PC-3 (cell line): ENCODE results near the gene PTMS. TPM values are rescaled to one million over a fixed set of nuclear protein-coding genes. Genes with fewer than 3 reads are reported as not detected.

Experiments used
- ATAC-seq: fragments of 200-7000 bp; cut with Tn5 transposase; 2 replicates; pipeline ENCODE4 v1.9.1; 2020; ENCODE audit warnings: mild to moderate bottlenecking, moderate library complexity
- BruUV-seq: library from RNA; stranded (reverse); fragments of 400-500 nt; replicated peaks from 2 replicates; lab custom pipeline; 2021; lab: Mats Ljungman, UMichigan
- CTCF ChIA-PET: fragments of 300-600 bp; sonication (Branson Sonifier 250); formaldehyde crosslinking; loops from one replicate; lab custom pipeline; 2022; ENCODE audit warnings: antibody characterized with exemption; lab: Charles Lee
- POLR2A ChIA-PET: fragments of 300-600 bp; sonication (Branson Sonifier 250); formaldehyde crosslinking; loops from one replicate; lab custom pipeline; 2022; ENCODE audit warnings: antibody characterized with exemption; ENCODE audit not compliant: unreplicated experiment; lab: Charles Lee
- DNase-seq: peaks from one replicate; pipeline ENCODE4 v3.0.0-alpha.2; 2015
- H2AFZ ChIP-seq: fragments of 300-600 bp; sonication (generic); 2 replicates; pipeline ENCODE4 v1.6.0; 2016; ENCODE audit warnings: antibody characterized with exemption, low read length
- H3F3A ChIP-seq: fragments of 300-600 bp; sonication (generic); one replicate; pipeline ENCODE4 v1.6.0; 2017; ENCODE audit warnings: antibody characterized with exemption, low read length, control low read depth, mild to moderate bottlenecking; ENCODE audit not compliant: unreplicated experiment
- H3K27ac ChIP-seq: fragments of 300-600 bp; sonication (generic); 2 replicates; pipeline ENCODE4 v1.5.1; 2016; ENCODE audit warnings: mild to moderate bottlenecking, low read length
- H3K27me3 ChIP-seq: fragments of 300-600 bp; sonication (generic); 2 replicates; pipeline ENCODE4 v1.6.1; 2016; ENCODE audit warnings: low read length, mixed read lengths
- H3K36me3 ChIP-seq: fragments of 300-600 bp; sonication (generic); 2 replicates; pipeline ENCODE4 v1.6.1; 2016; ENCODE audit warnings: low read depth, mixed run types, low read length, mixed read lengths
- H3K4me1 ChIP-seq: fragments of 300-600 bp; sonication (generic); 2 replicates; pipeline ENCODE4 v1.5.1; 2016; ENCODE audit warnings: low read length; ENCODE audit not compliant: insufficient read depth
- H3K4me2 ChIP-seq: fragments of 300-600 bp; sonication (generic); 2 replicates; pipeline ENCODE4 v1.6.0; 2016; ENCODE audit warnings: low read length
- H3K4me3 ChIP-seq: fragments of 300-600 bp; sonication (generic); 2 replicates; pipeline ENCODE4 v1.5.1; 2016; ENCODE audit warnings: mild to moderate bottlenecking, low read length, mixed read lengths
- H3K79me2 ChIP-seq: fragments of 300-600 bp; sonication (generic); 2 replicates; pipeline ENCODE4 v1.6.1; 2017; ENCODE audit warnings: low read length, mixed read lengths
- H3K9ac ChIP-seq: fragments of 300-600 bp; sonication (generic); 2 replicates; pipeline ENCODE4 v1.6.0; 2016; ENCODE audit warnings: mild to moderate bottlenecking, low read length
- H3K9me2 ChIP-seq: fragments of 300-600 bp; sonication (generic); replicated peaks from 2 replicates; pipeline ENCODE4 v1.6.1; 2016; ENCODE audit warnings: mixed run types, low read length, mixed read lengths
- H3K9me3 ChIP-seq: fragments of 300-600 bp; sonication (generic); 2 replicates; pipeline ENCODE4 v1.6.1; 2016; ENCODE audit warnings: low read length, mixed read lengths
- H4K20me1 ChIP-seq: fragments of 300-600 bp; sonication (generic); 2 replicates; pipeline ENCODE4 v1.6.1; 2016; ENCODE audit warnings: low read length, mixed read lengths
- CTCF ChIP-seq: fragments of 300-600 bp; sonication (generic); conservative IDR thresholded peaks from 2 replicates; pipeline ENCODE4 v1.5.1; 2017; ENCODE audit warnings: antibody characterized with exemption, low read depth, mild to moderate bottlenecking, low read length
- EZH2 ChIP-seq: fragments of 300-600 bp; sonication (generic); IDR thresholded peaks from one replicate; pipeline ENCODE4 v1.6.1; 2017; ENCODE audit warnings: antibody characterized with exemption, mild to moderate bottlenecking, low read length; ENCODE audit not compliant: unreplicated experiment
- EZH2phosphoT487 ChIP-seq: fragments of 300-600 bp; sonication (generic); IDR thresholded peaks from 2 replicates; pipeline ENCODE4 v1.6.1; 2018; ENCODE audit warnings: mild to moderate bottlenecking, antibody characterized with exemption, low read length, borderline replicate concordance
- intact Hi-C: fragments of 100-400 bp; cut with micrococcal nuclease; formaldehyde crosslinking; loops from 2 replicates; pipeline ENCODE4 v1.9.0; 2023
- total RNA-seq: library from RNA; depleted of rRNA; stranded (reverse); fragments of >200 nt; gene quantifications from 2 replicates; pipeline ENCODE4 v1.2.3, GENCODE V29; 2014

The PTMS gene
- total RNA-seq, 1 experiment from 2014 or later, result 46.4 TPM

- no peak for ATAC-seq
- H3K9ac ChIP-seq, result peak overlapping the region; percentile 88; the same call in 1 of the 2 replicates
- peaks cover 17% of the 10 kb centered on the region for H3K4me1 ChIP-seq
- H2AFZ ChIP-seq, result no peak overlapping the region
- no peaks in the 10 kb centered on the region for H3F3A ChIP-seq
- no peaks in the 10 kb centered on the region for H3K9me3 ChIP-seq
- no peaks in the 10 kb centered on the region for H3K36me3 ChIP-seq
- H3K27me3 ChIP-seq, result no peaks in the 10 kb centered on the region
- BruUV-seq, result no TSS peak
- peaks cover 13% of the 10 kb centered on the region for H3K79me2 ChIP-seq
- H3K27ac ChIP-seq, result no peak overlapping the region
- peak overlapping the region; percentile 98 for H3K4me2 ChIP-seq
- ChIA-PET CTCF (no interaction called here), POLR2A (no interaction called here)
- peak overlapping the region; percentile 85 for H3K4me3 ChIP-seq
- no peak for DNase-seq
- no peaks in the 10 kb centered on the region for H4K20me1 ChIP-seq
- H3K9me2 ChIP-seq, result no peaks in the 10 kb centered on the region
- TF ChIP-seq EZH2 (no peak), EZH2phosphoT487 (no peak), CTCF (no peak)
- intact Hi-C loops, result no loop called here
Measured at GRCh38 chr12:6722863-6723262, 43.3 kb upstream of the PTMS start.

GRCh38 chr12:6723607-6724408 is 42.4 kb upstream of the PTMS start, which contains the start of gene COPS7A:
Gene COPS7A (plus strand): TSS chr12:6724046. CDS start chr12:6724657, 611 bp downstream.
- peak within 1 kb of the TSS; percentile 98 for H3K4me2 ChIP-seq
- peaks cover 17% of the 10 kb centered on the region for H3K4me1 ChIP-seq
- POLR2A ChIA-PET, result interaction anchor here (0.5 to 1.1 kb wide), 3 partner anchors 25 to 253 kb away, joined by 4 to 13 read pairs (median 4); partner anchors contain the start of gene ZNF384
- no peaks in the 10 kb centered on the region for H3K9me2 ChIP-seq
- peak within 1 kb of the TSS; percentile 88 for H3K9ac ChIP-seq
- peak within 1 kb of the TSS; percentile 64 for H3K27ac ChIP-seq
- H3K79me2 ChIP-seq, result peaks cover 13% of the 10 kb centered on the region
- CTCF ChIA-PET, result interaction anchor here (0.6 kb wide), 1 partner anchor 111 kb away, joined by 4 read pairs; no protein-coding TSS in a partner anchor
- no peaks in the 10 kb centered on the region for H3K27me3 ChIP-seq
- ATAC-seq (peak; percentile 96), DNase-seq (peak; percentile 96)
- peak within 1 kb of the TSS; percentile 85 for H3K4me3 ChIP-seq
- H3F3A ChIP-seq, result no peaks in the 10 kb centered on the region
- BruUV-seq, result no TSS peak
- no peaks in the 10 kb centered on the region for H3K9me3 ChIP-seq
- intact Hi-C loops, result loop anchor here (1.0 kb wide), 1 partner anchor 35 kb away; the partner anchor contains the start of gene ZNF384
- H3K36me3 ChIP-seq, result peaks cover 4% of the 10 kb centered on the region; the same call in 1 of the 2 replicates
- H4K20me1 ChIP-seq, result no peaks in the 10 kb centered on the region
- H2AFZ ChIP-seq, result peak within 1 kb of the TSS; percentile 98
- no peak for TF ChIP-seq EZH2phosphoT487

GRCh38 chr12:6724409-6724797 is 41.8 kb upstream of the PTMS start:
- ATAC-seq (peak; percentile 18), DNase-seq (peak; percentile 8)
- Histone ChIP-seq H3K36me3 (peaks cover 8% of the 10 kb centered on the region; the same call in 1 of the 2 replicates), H3K9ac (peak overlapping the region; percentile 88), H3K4me2 (peak overlapping the region; percentile 98), H2AFZ (peak overlapping the region; percentile 64), H3F3A (no peaks in the 10 kb centered on the region), H3K4me3 (peak overlapping the region; percentile 85), H3K27me3 (no peaks in the 10 kb centered on the region), H3K9me3 (no peaks in the 10 kb centered on the region), H3K4me1 (peaks cover 17% of the 10 kb centered on the region), H3K27ac (peak overlapping the region; percentile 64), H3K9me2 (no peaks in the 10 kb centered on the region), H3K79me2 (peaks cover 13% of the 10 kb centered on the region), H4K20me1 (no peaks in the 10 kb centered on the region)
- ChIA-PET POLR2A (interaction anchor here (1.1 kb wide), 1 partner anchor 35 kb away, joined by 13 read pairs; the partner anchor contains the start of gene ZNF384), CTCF (no interaction called here)
- BruUV-seq, result TSS peak; percentile 73
- TF ChIP-seq CTCF (no peak), EZH2phosphoT487 (no peak), EZH2 (no peak)
- intact Hi-C loops, result loop anchor here (1.0 kb wide), 1 partner anchor 35 kb away; the partner anchor contains the start of gene ZNF384
